GM08714 (cell line): ENCODE data around the gene DTX3.
"Not testable (repeated sequence)": the region's sequence is repeated elsewhere in the genome, so short reads cannot be mapped to it uniquely, and the experiment has no call there.

Experiments used
- H3K4me3 ChIP-seq: fragments of 200-500 bp; sonication (Bioruptor generic); 2 replicates; pipeline ENCODE4 v1.5.1; 2014; ENCODE audit warnings: mild to moderate bottlenecking, low read length, inconsistent platforms
- ZNF274 ChIP-seq: IDR thresholded peaks from 2 replicates; pipeline ENCODE4 v1.6.1; 2012; ENCODE audit warnings: mild to moderate bottlenecking, low read depth, low read length

DTX3 gene

DNA sequence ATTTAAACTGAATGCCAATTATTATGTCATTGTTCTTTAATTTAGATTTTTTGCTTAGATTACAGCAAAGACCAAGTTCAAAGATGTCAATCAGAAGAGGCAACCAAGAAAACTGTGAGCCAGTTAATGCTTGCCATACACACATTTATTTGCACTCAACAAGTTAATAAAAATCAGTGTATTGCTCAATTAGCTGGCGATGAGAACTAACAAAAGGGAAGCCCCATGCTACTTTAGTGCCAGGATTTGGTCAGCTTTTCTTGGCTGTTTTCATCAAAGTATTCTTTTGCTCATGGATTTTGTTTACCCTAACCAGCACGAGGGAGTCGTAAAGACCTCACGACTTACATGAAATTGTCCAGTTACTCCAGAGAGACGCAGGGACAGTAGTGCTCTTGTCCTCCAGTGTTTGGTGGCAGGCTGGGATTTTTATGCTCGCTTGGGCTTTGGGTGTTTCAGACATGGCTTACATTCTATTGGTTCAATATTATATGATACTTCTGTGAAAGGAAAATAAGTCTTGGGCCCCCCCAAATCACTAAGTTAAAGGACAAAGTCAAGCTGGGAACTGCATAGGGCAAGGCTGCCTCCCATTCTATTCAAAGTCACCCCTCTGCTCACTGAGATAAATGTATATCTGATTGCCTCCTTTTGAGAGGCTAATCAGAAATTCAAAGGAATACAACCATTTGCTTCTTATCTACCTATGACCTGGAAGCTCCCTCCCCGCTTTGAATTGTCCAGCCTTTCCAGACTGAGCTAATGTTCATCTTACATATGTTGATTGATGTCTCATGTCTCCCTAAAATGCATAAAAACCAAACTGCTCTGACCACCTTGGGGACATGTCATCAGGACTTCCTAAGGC, 35.8 kb downstream of the DTX3 start:
- TF ChIP-seq ZNF274: no peak
- H3K4me3 ChIP-seq: no peak overlapping the region

- no peak overlapping the region for H3K4me3 ChIP-seq
- no peak for TF ChIP-seq ZNF274
These were observed 37.2 kb downstream of the DTX3 start for GRCh38 chr12:57641699-57642442.

DNA sequence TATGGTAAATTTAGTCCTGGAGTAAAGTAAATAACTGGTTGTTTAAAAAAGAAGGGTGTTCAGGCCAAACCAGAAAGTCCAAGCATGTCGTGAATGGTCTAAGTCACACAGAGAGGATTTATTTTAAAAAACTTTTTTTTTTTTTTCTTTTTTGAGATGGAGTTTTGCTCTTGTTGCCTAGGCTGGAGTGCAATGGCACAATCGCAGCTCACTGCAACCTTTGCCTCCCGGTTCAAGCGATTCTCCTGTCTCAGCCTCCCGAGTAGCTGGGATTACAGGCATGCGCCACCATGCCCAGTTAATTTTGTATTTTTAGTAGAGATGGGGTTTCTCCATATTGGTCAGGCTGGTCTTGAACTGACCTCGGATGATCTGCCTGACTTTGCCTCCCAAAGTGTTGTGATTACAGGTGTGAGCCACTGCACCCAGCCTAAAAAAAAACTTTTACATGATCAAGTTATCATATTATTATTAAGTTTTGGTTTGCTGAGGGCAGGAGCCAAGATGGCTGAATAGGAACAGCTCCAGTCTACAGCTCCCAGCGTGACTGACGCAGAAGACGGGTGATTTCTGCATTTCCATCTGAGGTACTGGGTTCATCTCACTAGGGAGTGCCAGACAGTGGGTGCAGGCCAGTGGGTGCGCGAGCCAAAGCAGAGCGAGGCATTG, 41.5 kb downstream of the DTX3 start:
- H3K4me3 ChIP-seq: not testable (repeated sequence)

DNA sequence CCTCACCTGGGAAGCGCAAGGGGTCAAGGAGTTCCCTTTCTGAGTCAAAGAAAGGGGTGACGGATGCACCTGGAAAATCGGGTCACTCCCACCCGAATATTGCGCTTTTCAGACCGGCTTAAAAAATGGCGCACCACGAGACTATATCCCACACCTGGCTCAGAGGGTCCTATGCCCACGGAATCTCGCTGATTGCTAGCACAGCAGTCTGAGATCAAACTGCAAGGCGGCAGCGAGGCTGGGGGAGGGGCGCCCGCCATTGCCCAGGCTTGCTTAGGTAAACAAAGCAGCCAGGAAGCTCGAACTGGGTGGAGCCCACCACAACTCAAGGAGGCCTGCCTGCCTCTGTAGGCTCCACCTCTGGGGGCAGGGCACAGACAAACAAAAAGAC, 42.0 kb downstream of the DTX3 start:
- not testable (repeated sequence) for H3K4me3 ChIP-seq

DNA sequence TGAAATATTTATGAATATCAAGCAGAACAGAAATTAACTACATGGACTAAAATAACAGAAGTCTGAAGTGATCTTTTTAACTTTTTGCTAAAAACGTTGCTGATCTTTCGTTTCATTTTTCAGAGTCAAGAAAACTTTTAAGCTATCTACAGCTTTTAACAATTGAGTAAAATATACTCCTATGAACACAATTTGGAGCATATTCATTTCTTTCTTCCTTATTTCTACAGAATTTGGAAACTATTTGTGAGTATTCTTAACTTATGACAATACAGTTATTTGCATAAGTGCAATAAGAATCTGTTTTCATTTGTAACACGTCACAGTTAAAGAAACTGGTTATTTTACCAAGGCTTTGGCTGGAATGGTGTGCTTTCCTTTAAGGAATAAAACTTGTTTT, 49.4 kb downstream of the DTX3 start:
- no peak for TF ChIP-seq ZNF274
- no peak overlapping the region for H3K4me3 ChIP-seq

- no peak overlapping the region for H3K4me3 ChIP-seq
- no peak for TF ChIP-seq ZNF274
These were observed 51.1 kb downstream of the DTX3 start for GRCh38 chr12:57655541-57656240.

- not testable (repeated sequence) for H3K4me3 ChIP-seq
These were observed 51.8 kb downstream of the DTX3 start for GRCh38 chr12:57656408-57656807.

DNA sequence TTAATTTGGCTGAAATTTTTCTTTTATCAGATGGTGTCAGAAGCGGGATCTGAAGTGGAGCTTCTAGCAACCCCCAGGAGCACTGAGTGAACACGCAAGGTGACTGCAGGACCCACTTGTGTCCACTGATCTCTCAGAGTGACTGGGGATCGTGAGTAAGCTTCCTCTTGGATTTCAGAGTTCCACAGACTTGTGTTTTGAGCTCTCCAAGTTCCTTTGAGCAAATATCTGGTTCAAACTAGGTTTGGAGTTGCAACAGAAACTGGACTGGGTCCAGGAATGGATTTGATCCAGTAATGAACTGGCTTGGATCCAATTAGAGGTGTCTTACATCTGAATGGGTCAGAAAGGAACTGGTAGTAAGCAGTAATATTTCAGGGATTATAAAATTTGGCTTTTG, 53.1 kb downstream of the DTX3 start:
- no peak overlapping the region for H3K4me3 ChIP-seq
- no peak for TF ChIP-seq ZNF274

DNA sequence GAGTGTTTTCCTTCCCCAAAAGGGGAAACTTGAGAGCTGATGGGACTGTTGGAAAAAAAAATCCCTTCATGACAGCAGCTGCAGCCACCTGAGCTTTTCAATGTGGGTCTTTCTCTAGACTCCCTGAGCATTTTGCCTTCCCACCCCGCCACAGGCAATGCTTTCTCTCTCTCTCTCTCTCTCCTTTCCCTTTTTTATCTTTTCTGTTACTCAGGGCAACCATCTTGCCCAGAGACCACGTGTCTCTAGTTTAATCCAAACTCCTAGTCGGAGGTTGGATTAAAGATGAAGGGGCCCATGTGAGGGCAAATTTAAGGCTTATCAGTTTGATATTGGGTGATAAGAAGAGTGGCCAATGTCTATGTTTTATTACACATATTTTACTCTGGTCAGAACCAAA, 54.3 kb downstream of the DTX3 start:
- no peak for TF ChIP-seq ZNF274
- no peak overlapping the region for H3K4me3 ChIP-seq
